ENCODE measurements around the gene EHMT1. TPM values are rescaled to one million over a fixed set of nuclear protein-coding genes. Genes with fewer than 3 reads are reported as not detected.

Gene EHMT1
- total and polyA plus RNA-seq, 2 of the 13 experiments (the other 11 are each of a cell fraction or from before 2014, with no cell fraction given) = 23.0 to 27.1 TPM

GRCh38 chr9:137578518-137579258, 40.1 kb upstream of the EHMT1 start, which contains the start of gene DPH7 (continued):
- TF ChIP-seq ZNF556 (CRISPR knock-in tag; IDR thresholded peaks at IDR 0.05; ENCODE audit: borderline replicate concordance) (peak; percentile 28; the same call in 1 of the 2 replicates), KAT8 (CRISPR knock-in tag; IDR thresholded peaks at IDR 0.05) (peak; percentile 94), PBX3 (CRISPR knock-in tag; IDR thresholded peaks at IDR 0.05; ENCODE audit: borderline replicate concordance) (no peak), ZNF678 (CRISPR knock-in tag; IDR thresholded peaks at IDR 0.05) (no peak), PRDM4 (CRISPR knock-in tag; IDR thresholded peaks at IDR 0.05; ENCODE audit: borderline replicate concordance) (no peak), ZNF549 (CRISPR knock-in tag; IDR thresholded peaks at IDR 0.05) (0 out of 2 replicates have a peak, but pooled peaks have one; percentile 80), DRAP1 (CRISPR knock-in tag; IDR thresholded peaks at IDR 0.05) (peak; percentile 38; the same call in 1 of the 2 replicates), ZNF513 (CRISPR knock-in tag; conservative IDR thresholded peaks at IDR 0.05) (0 out of 2 replicates have a peak, but pooled peaks have one; percentile 37), ZZZ3 (CRISPR knock-in tag; IDR thresholded peaks at IDR 0.05; ENCODE audit: borderline replicate concordance) (no peak; the same call in 1 of the 2 replicates), ZNF275 (CRISPR knock-in tag; IDR thresholded peaks at IDR 0.05; ENCODE audit: borderline replicate concordance) (no peak; the same call in 1 of the 2 replicates), ZNF615 (CRISPR knock-in tag; IDR thresholded peaks at IDR 0.05; ENCODE audit: borderline replicate concordance) (no peak), ZFYVE20 (CRISPR knock-in tag; IDR thresholded peaks at IDR 0.05; ENCODE audit: borderline replicate concordance, low read depth) (no peak), ZNF124 (CRISPR knock-in tag; IDR thresholded peaks at IDR 0.05) (0 out of 2 replicates have a peak, but pooled peaks have one; percentile 48), BCL3 (CRISPR knock-in tag; IDR thresholded peaks at IDR 0.05) (peak; percentile 83; the same call in 1 of the 2 replicates), DMAP1 (CRISPR knock-in tag; IDR thresholded peaks at IDR 0.05) (peak; percentile 77), ESRRA (CRISPR knock-in tag; IDR thresholded peaks at IDR 0.05; ENCODE audit: low read depth) (peak; percentile 59; the same call in 1 of the 2 replicates), ZNF274 (CRISPR knock-in tag; IDR thresholded peaks at IDR 0.05) (peak; percentile 71; the same call in 1 of the 2 replicates), ZNF550 (CRISPR knock-in tag; IDR thresholded peaks at IDR 0.05; ENCODE audit: borderline replicate concordance) (no peak), RFXANK (CRISPR knock-in tag; IDR thresholded peaks at IDR 0.05) (0 out of 2 replicates have a peak, but pooled peaks have one; percentile 60), NCOA2 (CRISPR knock-in tag; IDR thresholded peaks at IDR 0.05) (peak; percentile 33; the same call in 1 of the 2 replicates), GATAD1 (CRISPR knock-in tag; IDR thresholded peaks at IDR 0.05) (peak; percentile 94)

Measured in HepG2 (cell line).